HepG2 (cell line): ENCODE results near the gene DMAC2L. TPM values are rescaled to one million over a fixed set of nuclear protein-coding genes. Genes with fewer than 3 reads are reported as not detected.

Experiments used
- FUBP1 ChIP-seq: sonication (generic); formaldehyde crosslinking; IDR thresholded peaks from 2 replicates; pipeline ENCODE4 v1.5.1; 2020; ENCODE audit warnings: missing genetic modification reagents, mild to moderate bottlenecking, borderline replicate concordance
- IRX3 ChIP-seq: sonication (generic); formaldehyde crosslinking; IDR thresholded peaks from 2 replicates; pipeline ENCODE4 v1.8.1; 2023; ENCODE audit warnings: mild to moderate bottlenecking, low read depth, missing genetic modification reagents, borderline replicate concordance
- JARID2 ChIP-seq: sonication (generic); formaldehyde crosslinking; IDR thresholded peaks from 2 replicates; pipeline ENCODE4 v1.8.1; 2023; ENCODE audit warnings: missing genetic modification reagents, inconsistent platforms; ENCODE audit not compliant: insufficient replicate concordance
- JUNB ChIP-seq: sonication (generic); formaldehyde crosslinking; IDR thresholded peaks from 2 replicates; pipeline ENCODE4 v1.8.0; 2022; ENCODE audit warnings: missing genetic modification reagents, mild to moderate bottlenecking, borderline replicate concordance
- MLLT10 ChIP-seq: sonication (generic); formaldehyde crosslinking; IDR thresholded peaks from 2 replicates; pipeline ENCODE4 v1.4.0; 2020; ENCODE audit warnings: missing genetic modification reagents
- PBX2 ChIP-seq: IDR thresholded peaks from 2 replicates; pipeline ENCODE4 v1.6.1; 2016; ENCODE audit warnings: control low read depth
- POLR2A ChIP-seq, 2 experiments: IDR thresholded peaks; 2 replicates each; pipeline ENCODE4 v1.6.1; 2011; ENCODE audit warnings: low read depth in 2 of 2, low read length in 2 of 2, mild to moderate bottlenecking in 1 of 2, moderate library complexity in 1 of 2; ENCODE audit not compliant: insufficient read depth in 1 of 2
- REST ChIP-seq, 2 experiments: IDR thresholded peaks; 2 replicates each; pipeline ENCODE4 v1.6.1; 2011 to 2012; ENCODE audit warnings: low read length in 2 of 2, borderline replicate concordance in 1 of 2, low read depth in 1 of 2, mild to moderate bottlenecking in 1 of 2, moderate library complexity in 1 of 2
- SRSF1 ChIP-seq: fragments of 200-400 bp; formaldehyde crosslinking; optimal IDR thresholded peaks from 2 replicates; pipeline ENCODE3; 2017; ENCODE audit warnings: mild to moderate bottlenecking, low read depth, low read length, moderate library complexity
- TFAP4 ChIP-seq: sonication (generic); IDR thresholded peaks from 2 replicates; pipeline ENCODE4 v1.6.1; 2016; ENCODE audit warnings: low read depth, borderline replicate concordance
- ZBTB1 ChIP-seq: sonication (generic); formaldehyde crosslinking; IDR thresholded peaks from 2 replicates; pipeline ENCODE4 v1.4.0; 2020; ENCODE audit warnings: missing genetic modification reagents, borderline replicate concordance
- ZNF136 ChIP-seq: sonication (generic); formaldehyde crosslinking; IDR thresholded peaks from 2 replicates; pipeline ENCODE4 v1.8.1; 2022; ENCODE audit warnings: low read depth, mild to moderate bottlenecking, moderate library complexity, missing genetic modification reagents
- ZNF138 ChIP-seq: sonication (generic); formaldehyde crosslinking; IDR thresholded peaks from 2 replicates; pipeline ENCODE4 v1.5.0; 2020; ENCODE audit warnings: mild to moderate bottlenecking, low read depth, missing genetic modification reagents
- ZNF256 ChIP-seq: sonication (generic); formaldehyde crosslinking; conservative IDR thresholded peaks from 2 replicates; pipeline ENCODE4 v1.4.0; 2020; ENCODE audit warnings: missing genetic modification reagents
- ZNF292 ChIP-seq: sonication (generic); formaldehyde crosslinking; IDR thresholded peaks from 2 replicates; pipeline ENCODE4 v1.8.1; 2022; ENCODE audit warnings: mild to moderate bottlenecking, low read depth, missing genetic modification reagents, borderline replicate concordance
- ZNF296 ChIP-seq: sonication (generic); formaldehyde crosslinking; conservative IDR thresholded peaks from 2 replicates; pipeline ENCODE4 v1.5.0; 2020; ENCODE audit warnings: mild to moderate bottlenecking, missing genetic modification reagents
- ZNF331 ChIP-seq: sonication (generic); formaldehyde crosslinking; IDR thresholded peaks from 2 replicates; pipeline ENCODE4 v1.4.0; 2020; ENCODE audit warnings: missing genetic modification reagents
- ZNF7 ChIP-seq: IDR thresholded peaks from 2 replicates; pipeline ENCODE4 v1.6.1; 2016; ENCODE audit warnings: missing biosample characterization, missing genetic modification reagents
- ZNF777 ChIP-seq: sonication (generic); formaldehyde crosslinking; IDR thresholded peaks from 2 replicates; pipeline ENCODE4 v1.4.0; 2020; ENCODE audit warnings: missing genetic modification reagents
- polyA plus RNA-seq, 8 experiments: library from polyadenylated mRNA; depleted of rRNA in 3 of 8; stranded (reverse) in 7 of 8; unstranded in 1 of 8; fragments of >200 nt; fragmentation: Illumina TruSeq in 4 of 8; extraction: Trizol in 4 of 8; gene quantifications; 2 replicates each; pipeline versions ENCODE4 v1.2.1 to v1.2.3, GENCODE V29; 2011 to 2016; ENCODE audit warnings: low read depth in 4 of 8, missing spikeins in 1 of 8, mixed read lengths in 1 of 8; ENCODE audit not compliant: insufficient read depth in 1 of 8
- total RNA-seq, 5 experiments: library from RNA; depleted of rRNA; stranded (reverse); fragments of >200 nt; fragmentation: Illumina TruSeq; extraction: Trizol; gene quantifications; 2 replicates each; pipeline ENCODE4 v1.2.3, GENCODE V29; 2016; ENCODE audit warnings: low read depth in 1 of 5
- TF ChIP-seq, protein P1 (sequence below): sonication (generic); formaldehyde crosslinking; conservative IDR thresholded peaks from 2 replicates; pipeline ENCODE4 v1.4.0; 2020; ENCODE audit warnings: missing genetic modification reagents

Gene DMAC2L
- total and polyA plus RNA-seq, 2 of the 13 experiments (the other 11 are each of a cell fraction or from before 2014, with no cell fraction given), result 19.4 to 23.2 TPM

GRCh38 chr14:50311972-50312733 lies at the start of gene DMAC2L, which contains the start of gene L2HGDH (continued):
- TF ChIP-seq REST (IDR thresholded peaks at IDR 0.05; ENCODE audit: borderline replicate concordance in 1 of 2, low read depth in 1 of 2, low read length in 2 of 2) (no peak), ZNF331 (no peak; the same call in 1 of the 2 replicates), POLR2A (IDR thresholded peaks at IDR 0.05; ENCODE audit: insufficient read depth in 1 of 2, low read depth in 2 of 2, low read length in 2 of 2) (peak; percentile 83 to 96), SRSF1 (peak; percentile 20), ZNF138 (peak; percentile 41; the same call in 1 of the 2 replicates), FUBP1 (CRISPR knock-in tag) (no peak), IRX3 (CRISPR knock-in tag) (peak; percentile 58; the same call in 1 of the 2 replicates), ZNF7 (CRISPR knock-in tag) (no peak), ZNF296 (CRISPR knock-in tag) (peak; percentile 89), ZNF136 (peak; percentile 92), JARID2 (CRISPR knock-in tag) (peak; percentile 82), TFAP4 (no peak; the same call in 1 of the 2 replicates), PBX2 (CRISPR knock-in tag) (no peak), ZNF292 (CRISPR knock-in tag) (0 out of 2 replicates have a peak, but pooled peaks have one; percentile 5), ZNF256 (peak; percentile 77), ZNF777 (CRISPR knock-in tag) (peak; percentile 84), MLLT10 (CRISPR knock-in tag) (no peak), JUNB (CRISPR knock-in tag) (no peak), ZBTB1 (CRISPR knock-in tag) (no peak)
- TF ChIP-seq, protein P1, sequence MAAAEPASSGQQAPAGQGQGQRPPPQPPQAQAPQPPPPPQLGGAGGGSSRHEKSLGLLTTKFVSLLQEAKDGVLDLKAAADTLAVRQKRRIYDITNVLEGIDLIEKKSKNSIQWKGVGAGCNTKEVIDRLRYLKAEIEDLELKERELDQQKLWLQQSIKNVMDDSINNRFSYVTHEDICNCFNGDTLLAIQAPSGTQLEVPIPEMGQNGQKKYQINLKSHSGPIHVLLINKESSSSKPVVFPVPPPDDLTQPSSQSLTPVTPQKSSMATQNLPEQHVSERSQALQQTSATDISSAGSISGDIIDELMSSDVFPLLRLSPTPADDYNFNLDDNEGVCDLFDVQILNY (CRISPR knock-in tag), result no peak; the same call in 1 of the 2 replicates
